Heart right ventricle (tissue), 16 donors: ENCODE data around the gene KCNT1. TPM values are rescaled to one million over a fixed set of nuclear protein-coding genes. Genes with fewer than 3 reads are reported as not detected.

Experiments used
- ATAC-seq, 8 donors: fragments of 200-7000 bp; cut with Tn5 transposase; one replicate each; pipeline ENCODE4 v1.9.1; 2020; ENCODE audit warnings: mild to moderate bottlenecking in 8 of 8, moderate library complexity in 8 of 8, moderate number of reproducible peaks in 1 of 8
- DNase-seq, 2 donors: peaks; one replicate each; pipeline ENCODE4 v3.0.0-alpha.2; 2020
- H3K27ac ChIP-seq, 10 donors: fragments of 200-600 bp; sonication (generic) in 2 of 10; one replicate each; pipeline versions ENCODE4 v1.5.0 to v1.8.0; 2020 to 2022; ENCODE audit warnings: mild to moderate bottlenecking in 3 of 10
- H3K27me3 ChIP-seq, 7 donors: fragments of 200-600 bp; one replicate each; pipeline ENCODE4 v1.8.0; 2021 to 2022; ENCODE audit warnings: mild to moderate bottlenecking in 2 of 7
- H3K36me3 ChIP-seq, 9 donors: fragments of 200-600 bp; sonication (generic) in 1 of 9; one replicate each; pipeline versions ENCODE4 v1.5.0 to v1.8.0; 2020 to 2022; ENCODE audit warnings: mild to moderate bottlenecking in 2 of 9
- H3K4me1 ChIP-seq, 9 donors: fragments of 200-600 bp; sonication (generic) in 1 of 9; one replicate each; pipeline versions ENCODE4 v1.5.0 to v1.8.0; 2020 to 2022; ENCODE audit warnings: mild to moderate bottlenecking in 4 of 9
- H3K4me3 ChIP-seq, 10 donors: fragments of 200-600 bp; sonication (generic) in 2 of 10; one replicate each; pipeline versions ENCODE4 v1.5.0 to v1.8.0; 2020 to 2022; ENCODE audit warnings: mild to moderate bottlenecking in 7 of 10, moderate library complexity in 2 of 10
- H3K9me3 ChIP-seq, 11 donors: fragments of 200-600 bp in 10 of 11; sonication (generic) in 2 of 11; one replicate each; pipeline versions ENCODE4 v1.5.0 to v1.8.0; 2013 to 2022; ENCODE audit warnings: mild to moderate bottlenecking in 2 of 11, control low read depth in 1 of 11, moderate library complexity in 1 of 11
- WGBS, 2 donors: extraction: QIAGEN DNeasy Blood & Tissue Kit; methylation state at CpG; one replicate each; pipeline ENCODE4 v1.1.7; 2013; ENCODE audit warnings: inconsistent platforms in 1 of 2; 5-methylcytosine and 5-hydroxymethylcytosine counted together
- intact Hi-C, 10 donors: fragments of 100-400 bp; cut with DNase I; formaldehyde crosslinking; loops; one replicate each; pipeline versions ENCODE4 v1.11.1 to v1.14.2; 2022
- polyA plus RNA-seq, 2 donors: library from polyadenylated mRNA; stranded (reverse); fragments of 200-250 nt; gene quantifications; one replicate each; pipeline ENCODE4 v1.2.3, GENCODE V29; 2013
- total RNA-seq, 10 donors: library from RNA; stranded (reverse); fragmentation: NEBNext Ultra II Directional in 3 of 10; extraction: Animal tissue kit (Norgen Biotek cat#: 25700) in 3 of 10; gene quantifications; one replicate each; pipeline versions ENCODE4 v1.2.1 to v1.2.4, GENCODE V29; 2021 to 2023
- TF ChIP-seq, protein P1 (sequence below), 9 donors: fragments of 200-600 bp; sonication (generic) in 2 of 9; IDR thresholded peaks; one replicate each; pipeline versions ENCODE4 v1.5.0 to v1.8.0; 2021 to 2022; ENCODE audit warnings: antibody characterized with exemption in 9 of 9, mild to moderate bottlenecking in 5 of 9, moderate library complexity in 1 of 9
- donor health status: Arrhythmogenic right ventricular cardiomyopathy.
- donor health status: ischemic (EF 13 %, LVEDD 7.1; RV severe dilation, severe dysfunction).
- donor health status: healthy with polysubstance abuse.
- donor health status: DM: no; HTN: yes; CAD: no.
- donor health status: DM: no; HTN: no; CAD: no.
- donor health status: ischemic (EF 25% LVEDD 6.9; RV normal size, moderate dysfunction).
- donor health status: ischemic (EF 25% LVEDD 5.7; RV mildly dilated, moderate dysfunction).
- donor health status: healthy.
- donor health status: DM: yes; HTN: yes; CAD: no.
- donor health status: Ischemic cardiomyopathy.
- donor health status: ischemic (EF 35%, LVEDD 5.7; RV mildly dilated, moderate dysfunction).
- donor health status: nonischemic (EF 11% LVEDD 7.7; RV severe dilation, severe dysfunction).
- donor health status: DM: yes; HTN: yes; CAD: no.
- donor health status: PGD.
- donor health status: ischemic (EF 29% LVEDD 5.4; RV normal size, mild dysfunction).
- donor health status: nonischemic (EF 23%, LVEDD 6.1; RV moderate dilation, normal function).

KCNT1 gene
- total and polyA plus RNA-seq, 12 donors, result 0.14 to 14.1 (median 4.2) TPM

DNA sequence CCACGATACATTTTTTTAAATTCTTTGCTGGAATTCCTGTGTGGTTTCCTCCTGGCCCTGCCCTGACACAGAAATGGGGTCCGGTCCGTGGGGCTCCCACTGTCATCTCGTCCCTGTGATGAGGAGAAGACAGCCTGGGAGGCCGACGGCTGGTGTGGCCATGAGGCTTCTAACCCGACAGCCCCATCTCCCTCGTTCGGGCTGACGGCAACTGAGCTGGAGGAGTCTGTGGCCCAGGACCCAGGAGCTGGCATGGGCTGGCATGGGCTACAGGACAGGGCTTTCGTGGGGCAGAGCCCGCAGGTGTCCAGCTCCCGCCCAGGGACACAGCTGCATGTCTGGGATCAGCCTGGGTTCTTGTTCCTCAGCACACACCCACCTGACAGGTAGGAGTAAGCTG is 25.1 kb upstream of the KCNT1 start:
- TF ChIP-seq, protein P1, sequence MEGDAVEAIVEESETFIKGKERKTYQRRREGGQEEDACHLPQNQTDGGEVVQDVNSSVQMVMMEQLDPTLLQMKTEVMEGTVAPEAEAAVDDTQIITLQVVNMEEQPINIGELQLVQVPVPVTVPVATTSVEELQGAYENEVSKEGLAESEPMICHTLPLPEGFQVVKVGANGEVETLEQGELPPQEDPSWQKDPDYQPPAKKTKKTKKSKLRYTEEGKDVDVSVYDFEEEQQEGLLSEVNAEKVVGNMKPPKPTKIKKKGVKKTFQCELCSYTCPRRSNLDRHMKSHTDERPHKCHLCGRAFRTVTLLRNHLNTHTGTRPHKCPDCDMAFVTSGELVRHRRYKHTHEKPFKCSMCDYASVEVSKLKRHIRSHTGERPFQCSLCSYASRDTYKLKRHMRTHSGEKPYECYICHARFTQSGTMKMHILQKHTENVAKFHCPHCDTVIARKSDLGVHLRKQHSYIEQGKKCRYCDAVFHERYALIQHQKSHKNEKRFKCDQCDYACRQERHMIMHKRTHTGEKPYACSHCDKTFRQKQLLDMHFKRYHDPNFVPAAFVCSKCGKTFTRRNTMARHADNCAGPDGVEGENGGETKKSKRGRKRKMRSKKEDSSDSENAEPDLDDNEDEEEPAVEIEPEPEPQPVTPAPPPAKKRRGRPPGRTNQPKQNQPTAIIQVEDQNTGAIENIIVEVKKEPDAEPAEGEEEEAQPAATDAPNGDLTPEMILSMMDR (IDR thresholded peaks at IDR 0.05), result no peak
- Histone ChIP-seq H3K4me3 (no peak overlapping the region), H3K4me1 (no peaks in the 10 kb centered on the region), H3K36me3 (no peaks in the 10 kb centered on the region), H3K27me3 (peaks cover 0 to 14% (median 8%) of the 10 kb centered on the region in 7 donors), H3K9me3 (no peaks in the 10 kb centered on the region), H3K27ac (no peak overlapping the region)
- DNase-seq (peak in 1 of 2 donors; percentile 3), ATAC-seq (no peak)
- intact Hi-C loops, result no loop called here
- 86 to 89% methylated on average over 13 of the region's 13 CpGs for WGBS, 2 donors

DNA sequence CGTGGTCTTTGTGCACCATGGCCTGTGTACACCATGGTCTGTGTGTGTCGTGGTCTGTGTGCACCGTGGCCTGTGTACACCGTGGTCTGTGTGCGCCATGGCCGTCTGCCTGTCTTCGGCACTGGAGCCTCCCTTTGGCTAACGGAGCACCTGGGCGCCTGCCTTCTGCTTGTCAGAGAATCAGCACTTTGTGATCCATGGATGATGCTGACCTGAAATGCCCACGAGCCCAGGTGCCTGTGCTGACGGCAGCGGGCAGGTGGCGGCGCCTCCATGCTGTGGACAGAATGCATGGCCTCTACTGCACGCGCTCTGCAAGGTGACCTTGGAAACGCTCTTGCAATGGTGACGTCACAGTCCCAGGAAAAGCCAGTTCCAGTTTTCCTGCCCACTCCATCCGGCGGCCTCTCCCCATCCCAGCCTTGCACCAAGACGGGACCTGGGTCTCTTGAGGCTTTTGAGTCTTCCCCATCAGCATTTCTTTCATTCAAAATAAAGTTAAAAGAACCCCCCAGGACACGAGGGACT is 24.3 kb upstream of the KCNT1 start:
- Histone ChIP-seq H3K4me3 (no peak overlapping the region), H3K27me3 (peaks cover 0 to 19% (median 8%) of the 10 kb centered on the region in 7 donors), H3K4me1 (no peaks in the 10 kb centered on the region), H3K9me3 (no peaks in the 10 kb centered on the region), H3K36me3 (no peaks in the 10 kb centered on the region), H3K27ac (no peak overlapping the region)
- 83 to 84% methylated on average over 22 of the region's 22 CpGs for WGBS, 2 donors
- ATAC-seq (no peak), DNase-seq (no peak)
- intact Hi-C loops, result no loop called here
- TF ChIP-seq, protein P1 (IDR thresholded peaks at IDR 0.05), result no peak

- Histone ChIP-seq H3K4me1 (no peaks in the 10 kb centered on the region), H3K27me3 (peaks cover 0 to 26% (median 15%) of the 10 kb centered on the region in 7 donors), H3K9me3 (no peaks in the 10 kb centered on the region), H3K27ac (no peak overlapping the region), H3K36me3 (no peaks in the 10 kb centered on the region), H3K4me3 (no peak overlapping the region)
- TF ChIP-seq, protein P1 (IDR thresholded peaks at IDR 0.05), result no peak
- WGBS, 2 donors, result 90 to 92% methylated on average over 20 of the region's 20 CpGs
- intact Hi-C loops, result no loop called here
- ATAC-seq (peak in 1 of 8 donors; percentile 24), DNase-seq (no peak)
Observed at GRCh38 chr9:135678236-135679017, 23.6 kb upstream of the KCNT1 start.

DNA sequence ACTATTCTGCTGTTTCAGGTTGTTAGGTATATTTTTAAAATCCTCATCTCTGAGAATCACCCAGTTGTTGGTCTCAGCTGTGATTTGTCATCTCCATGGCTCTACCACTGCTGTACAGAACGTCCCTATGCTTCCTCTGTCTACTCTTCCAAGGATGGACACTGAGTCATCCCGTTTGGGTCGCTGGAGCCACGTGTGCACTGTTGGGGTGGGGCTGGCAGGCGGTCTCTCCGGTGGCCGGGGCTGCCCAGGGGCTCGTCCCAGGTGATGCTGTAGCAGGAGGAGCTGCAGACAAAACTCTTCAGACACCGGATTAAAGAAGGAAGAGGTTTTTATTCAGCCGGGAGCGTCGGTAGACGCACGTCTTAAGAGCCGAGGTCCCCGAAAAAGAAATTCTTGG is 21.9 kb upstream of the KCNT1 start:
- Histone ChIP-seq H3K27ac (no peak overlapping the region), H3K4me3 (no peak overlapping the region), H3K4me1 (no peaks in the 10 kb centered on the region), H3K36me3 (no peaks in the 10 kb centered on the region), H3K27me3 (peaks cover 0 to 40% (median 30%) of the 10 kb centered on the region in 7 donors), H3K9me3 (no peaks in the 10 kb centered on the region)
- TF ChIP-seq, protein P1 (IDR thresholded peaks at IDR 0.05), result no peak
- DNase-seq (no peak), ATAC-seq (no peak)
- intact Hi-C loops, result no loop called here
- 68 to 71% methylated on average over 16 of the region's 16 CpGs for WGBS, 2 donors
